ENCODE data around the gene ICOS.

DNA sequence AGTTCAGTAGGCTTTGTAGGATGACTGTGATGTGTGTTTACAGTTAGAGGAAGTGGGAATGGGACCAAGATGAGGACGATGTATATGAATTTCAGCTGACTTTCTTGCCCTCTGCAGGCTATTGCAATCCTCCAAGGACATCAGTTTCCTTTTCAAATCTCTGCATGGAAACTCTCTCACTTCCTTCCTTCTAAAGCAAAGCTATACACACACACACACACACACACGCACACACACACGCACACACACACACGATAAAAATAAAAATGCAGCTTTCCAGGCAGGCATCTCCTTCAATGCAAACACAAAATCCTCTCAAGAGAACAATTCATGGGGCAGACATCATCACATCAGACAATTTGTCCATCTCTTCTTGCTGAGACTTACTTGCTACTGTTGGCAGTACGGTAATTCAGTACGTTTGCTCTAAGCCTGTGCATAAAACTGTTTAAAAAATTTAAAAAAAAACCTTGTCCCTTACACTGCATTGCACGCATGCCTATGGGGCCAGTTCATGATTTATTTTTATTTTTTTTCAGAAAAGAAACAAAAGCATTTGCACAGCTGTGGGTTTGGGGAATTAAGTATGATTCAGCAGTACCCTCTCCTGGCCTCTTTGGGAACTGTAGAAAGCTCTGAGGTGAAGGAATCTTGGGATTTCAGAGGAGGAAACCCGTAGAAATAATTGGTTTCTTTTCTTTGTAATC lies 27.1 kb upstream of the ICOS start:
- TF ChIP-seq, protein P1, sequence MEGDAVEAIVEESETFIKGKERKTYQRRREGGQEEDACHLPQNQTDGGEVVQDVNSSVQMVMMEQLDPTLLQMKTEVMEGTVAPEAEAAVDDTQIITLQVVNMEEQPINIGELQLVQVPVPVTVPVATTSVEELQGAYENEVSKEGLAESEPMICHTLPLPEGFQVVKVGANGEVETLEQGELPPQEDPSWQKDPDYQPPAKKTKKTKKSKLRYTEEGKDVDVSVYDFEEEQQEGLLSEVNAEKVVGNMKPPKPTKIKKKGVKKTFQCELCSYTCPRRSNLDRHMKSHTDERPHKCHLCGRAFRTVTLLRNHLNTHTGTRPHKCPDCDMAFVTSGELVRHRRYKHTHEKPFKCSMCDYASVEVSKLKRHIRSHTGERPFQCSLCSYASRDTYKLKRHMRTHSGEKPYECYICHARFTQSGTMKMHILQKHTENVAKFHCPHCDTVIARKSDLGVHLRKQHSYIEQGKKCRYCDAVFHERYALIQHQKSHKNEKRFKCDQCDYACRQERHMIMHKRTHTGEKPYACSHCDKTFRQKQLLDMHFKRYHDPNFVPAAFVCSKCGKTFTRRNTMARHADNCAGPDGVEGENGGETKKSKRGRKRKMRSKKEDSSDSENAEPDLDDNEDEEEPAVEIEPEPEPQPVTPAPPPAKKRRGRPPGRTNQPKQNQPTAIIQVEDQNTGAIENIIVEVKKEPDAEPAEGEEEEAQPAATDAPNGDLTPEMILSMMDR (IDR thresholded peaks at IDR 0.05; ENCODE audit: poor library complexity, severe bottlenecking) = peak; percentile 87
- TF ChIP-seq POLR2AphosphoS5 (IDR thresholded peaks at IDR 0.05) = no peak
- no peak for TF ChIP-seq EP300 (conservative IDR thresholded peaks at IDR 0.05; ENCODE audit: poor library complexity, severe bottlenecking)
- TF ChIP-seq, protein P2, sequence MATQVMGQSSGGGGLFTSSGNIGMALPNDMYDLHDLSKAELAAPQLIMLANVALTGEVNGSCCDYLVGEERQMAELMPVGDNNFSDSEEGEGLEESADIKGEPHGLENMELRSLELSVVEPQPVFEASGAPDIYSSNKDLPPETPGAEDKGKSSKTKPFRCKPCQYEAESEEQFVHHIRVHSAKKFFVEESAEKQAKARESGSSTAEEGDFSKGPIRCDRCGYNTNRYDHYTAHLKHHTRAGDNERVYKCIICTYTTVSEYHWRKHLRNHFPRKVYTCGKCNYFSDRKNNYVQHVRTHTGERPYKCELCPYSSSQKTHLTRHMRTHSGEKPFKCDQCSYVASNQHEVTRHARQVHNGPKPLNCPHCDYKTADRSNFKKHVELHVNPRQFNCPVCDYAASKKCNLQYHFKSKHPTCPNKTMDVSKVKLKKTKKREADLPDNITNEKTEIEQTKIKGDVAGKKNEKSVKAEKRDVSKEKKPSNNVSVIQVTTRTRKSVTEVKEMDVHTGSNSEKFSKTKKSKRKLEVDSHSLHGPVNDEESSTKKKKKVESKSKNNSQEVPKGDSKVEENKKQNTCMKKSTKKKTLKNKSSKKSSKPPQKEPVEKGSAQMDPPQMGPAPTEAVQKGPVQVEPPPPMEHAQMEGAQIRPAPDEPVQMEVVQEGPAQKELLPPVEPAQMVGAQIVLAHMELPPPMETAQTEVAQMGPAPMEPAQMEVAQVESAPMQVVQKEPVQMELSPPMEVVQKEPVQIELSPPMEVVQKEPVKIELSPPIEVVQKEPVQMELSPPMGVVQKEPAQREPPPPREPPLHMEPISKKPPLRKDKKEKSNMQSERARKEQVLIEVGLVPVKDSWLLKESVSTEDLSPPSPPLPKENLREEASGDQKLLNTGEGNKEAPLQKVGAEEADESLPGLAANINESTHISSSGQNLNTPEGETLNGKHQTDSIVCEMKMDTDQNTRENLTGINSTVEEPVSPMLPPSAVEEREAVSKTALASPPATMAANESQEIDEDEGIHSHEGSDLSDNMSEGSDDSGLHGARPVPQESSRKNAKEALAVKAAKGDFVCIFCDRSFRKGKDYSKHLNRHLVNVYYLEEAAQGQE (IDR thresholded peaks at IDR 0.05; ENCODE audit: borderline replicate concordance) = no peak
- peak; percentile 91 for TF ChIP-seq RAD21 (conservative IDR thresholded peaks at IDR 0.05)
- TF ChIP-seq TAF1 (IDR thresholded peaks at IDR 0.05; ENCODE audit: low read depth) = no peak
- TF ChIP-seq EZH2 (IDR thresholded peaks at IDR 0.05; ENCODE audit: borderline replicate concordance, insufficient read depth, low read length, poor library complexity, severe bottlenecking) = no peak
- TF ChIP-seq SMC3 (conservative IDR thresholded peaks at IDR 0.05; ENCODE audit: poor library complexity) = peak; percentile 86
- TF ChIP-seq MXI1 (conservative IDR thresholded peaks at IDR 0.05; ENCODE audit: poor library complexity, severe bottlenecking) = peak; percentile 22
